HG03571 (cell line): ENCODE data around the gene CTXND2.
"Not testable (repeated sequence)": the region's sequence is repeated elsewhere in the genome, so short reads cannot be mapped to it uniquely, and the experiment has no call there.

Source experiments
- ATAC-seq: cut with Tn5 transposase; IDR thresholded peaks from one replicate; pipeline ENCODE4 v1.9.1; 2021; ENCODE audit not compliant: unreplicated experiment

Gene CTXND2

GRCh38 chr1:150888727-150889126 lies 1.8 kb downstream of the CTXND2 start:
- ATAC-seq, result no peak

GRCh38 chr1:150890033-150890416 lies 3.1 kb downstream of the CTXND2 start:
- ATAC-seq, result peak; percentile 47

- ATAC-seq, result no peak
These were observed 6.5 kb downstream of the CTXND2 start for GRCh38 chr1:150893336-150893913.

- ATAC-seq, result no peak
These were observed 8.7 kb downstream of the CTXND2 start for GRCh38 chr1:150895618-150896017.

- ATAC-seq, result not testable (repeated sequence)
These were observed 12.9 kb downstream of the CTXND2 start for GRCh38 chr1:150899795-150900194.

GRCh38 chr1:150902346-150902745 lies 15.4 kb downstream of the CTXND2 start:
- ATAC-seq, result no peak

DNA sequence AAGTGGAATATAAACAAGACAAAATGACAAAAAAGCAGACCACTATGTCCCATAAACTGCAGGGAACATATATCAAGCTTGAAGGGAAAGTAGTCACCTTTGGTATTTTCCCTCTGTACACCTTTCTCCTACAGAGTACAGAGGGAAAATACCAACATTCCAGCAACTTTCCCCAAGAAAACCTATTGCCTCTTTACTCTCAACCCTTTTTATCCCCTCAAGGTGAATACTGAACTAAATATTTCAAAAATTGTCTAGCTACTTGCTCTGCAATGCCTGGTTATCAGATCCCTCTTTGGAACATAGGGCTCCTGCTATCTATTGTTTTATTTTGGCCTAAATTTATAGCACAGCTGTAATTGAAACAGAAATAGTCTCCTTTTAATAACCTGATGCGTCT lies 15.8 kb downstream of the CTXND2 start:
- ATAC-seq, result no peak

- no peak for ATAC-seq
These were observed 18.4 kb downstream of the CTXND2 start for GRCh38 chr1:150905301-150905700.

DNA sequence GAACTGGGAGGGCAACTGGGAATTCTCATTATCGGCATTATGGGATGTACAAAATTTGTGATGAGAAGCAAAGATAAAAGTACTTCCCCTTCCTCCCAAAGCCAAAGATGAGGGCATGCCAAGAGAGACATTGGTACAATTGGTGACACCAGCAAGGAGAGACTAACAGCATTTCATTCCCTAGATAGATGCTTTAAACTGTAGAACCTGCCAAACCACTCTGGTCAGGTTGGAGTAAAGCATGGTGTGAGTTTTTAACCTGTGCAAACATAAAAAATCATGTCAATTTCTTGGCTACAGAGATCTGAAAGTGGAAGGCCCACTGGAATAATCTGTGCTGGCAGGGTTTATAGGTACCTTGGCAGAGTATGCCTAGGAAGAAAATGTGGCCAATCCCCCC lies 19.4 kb downstream of the CTXND2 start:
- ATAC-seq, result no peak

DNA sequence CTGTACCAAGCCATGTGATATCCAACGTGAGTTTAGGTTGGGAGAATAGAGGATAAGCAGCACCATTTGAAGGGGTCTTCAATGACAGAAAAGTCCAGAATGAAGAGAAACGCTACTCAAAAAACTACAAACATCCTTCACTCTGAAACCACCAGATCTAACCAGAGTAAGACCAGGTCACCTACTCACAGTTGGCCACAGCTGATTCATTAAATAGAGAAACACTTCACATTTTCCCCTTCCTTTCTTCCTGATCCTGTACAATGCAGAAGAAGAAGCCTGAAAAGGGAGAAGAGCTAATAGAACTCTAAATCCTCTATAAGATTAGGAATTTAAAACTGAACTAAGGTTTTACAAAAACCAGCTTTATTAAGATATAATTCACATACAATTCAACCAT lies 19.9 kb downstream of the CTXND2 start:
- ATAC-seq, result no peak

DNA sequence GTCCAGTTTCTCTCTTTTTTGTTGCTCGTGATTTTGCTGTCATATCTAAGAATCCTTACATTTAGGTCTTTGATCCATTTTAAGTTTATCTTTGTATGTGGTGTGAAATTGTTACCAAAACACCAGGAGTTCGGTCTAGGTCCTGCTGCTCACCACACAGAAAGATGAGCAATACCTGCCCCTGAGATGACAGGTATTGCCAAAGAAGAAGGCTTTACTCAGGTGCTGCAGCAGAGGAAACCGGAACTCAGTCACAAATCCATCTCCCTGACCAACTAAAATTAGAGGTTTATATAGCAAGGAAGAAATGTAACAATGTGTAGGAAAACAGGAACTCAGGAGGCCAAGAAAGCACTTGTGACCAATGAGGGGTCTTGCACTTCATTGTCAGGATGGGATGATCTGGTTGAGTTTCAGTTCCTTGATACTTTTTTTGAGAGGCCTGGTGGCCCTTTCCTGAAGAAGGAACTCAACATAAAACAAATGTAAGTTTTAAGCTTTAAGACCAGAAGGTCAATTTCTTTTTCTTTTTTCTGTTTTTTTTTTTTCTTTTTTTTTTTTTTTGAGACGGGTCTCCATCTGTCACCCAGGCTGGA lies 22.7 kb downstream of the CTXND2 start:
- no peak for ATAC-seq

GRCh38 chr1:150912623-150913022 lies 25.7 kb downstream of the CTXND2 start:
- ATAC-seq, result no peak

GRCh38 chr1:150917387-150917786 lies 30.5 kb downstream of the CTXND2 start:
- ATAC-seq, result no peak

- ATAC-seq, result peak; percentile 51
These were observed 35.6 kb downstream of the CTXND2 start for GRCh38 chr1:150922519-150922975.

DNA sequence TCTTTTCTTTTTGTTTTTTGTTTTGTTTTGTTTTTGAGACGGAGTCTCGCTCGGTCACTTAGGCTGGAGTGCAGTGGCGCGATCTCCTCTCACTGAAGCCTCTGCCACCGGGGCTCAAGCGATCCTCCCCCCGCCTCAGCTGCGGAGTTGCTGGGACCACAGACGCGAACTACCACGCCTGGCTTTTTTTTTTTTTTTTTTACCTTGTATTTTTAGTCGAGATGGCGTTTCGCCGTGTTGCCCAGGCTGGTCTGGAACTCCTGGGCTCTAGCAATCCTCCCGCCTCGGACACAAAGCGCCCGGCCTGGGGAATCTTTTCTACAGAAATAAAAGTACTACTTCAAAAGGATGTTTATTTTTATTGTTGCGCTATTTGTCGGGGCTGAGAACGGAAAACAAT lies 38.1 kb downstream of the CTXND2 start:
- ATAC-seq, result no peak

GRCh38 chr1:150926097-150926741 lies 39.3 kb downstream of the CTXND2 start, which contains the start of gene SETDB1:
Gene SETDB1, plus strand, starts transcription at chr1:150926363. Its CDS starts 1,352 bp downstream, at chr1:150927715.
- peak; percentile 85 for ATAC-seq

DNA sequence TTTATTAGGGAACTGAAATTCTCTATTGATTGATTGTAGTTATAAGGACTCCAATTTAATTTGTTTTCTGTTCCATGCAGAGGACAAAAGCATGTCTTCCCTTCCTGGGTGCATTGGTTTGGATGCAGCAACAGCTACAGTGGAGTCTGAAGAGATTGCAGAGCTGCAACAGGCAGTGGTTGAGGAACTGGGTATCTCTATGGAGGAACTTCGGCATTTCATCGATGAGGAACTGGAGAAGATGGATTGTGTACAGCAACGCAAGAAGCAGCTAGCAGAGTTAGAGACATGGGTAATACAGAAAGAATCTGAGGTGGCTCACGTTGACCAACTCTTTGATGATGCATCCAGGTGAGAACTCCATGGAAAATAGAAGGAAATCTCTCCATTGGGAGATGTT lies 40.7 kb downstream of the CTXND2 start:
- ATAC-seq, result no peak

- ATAC-seq, result no peak
These were observed 41.4 kb downstream of the CTXND2 start for GRCh38 chr1:150928286-150928685.

- ATAC-seq, result not testable (repeated sequence)
These were observed 41.8 kb downstream of the CTXND2 start for GRCh38 chr1:150928775-150929174.

GRCh38 chr1:150931773-150932172 lies 44.8 kb downstream of the CTXND2 start:
- ATAC-seq, result no peak

GRCh38 chr1:150944856-150945255 lies 57.9 kb downstream of the CTXND2 start:
- no peak for ATAC-seq

DNA sequence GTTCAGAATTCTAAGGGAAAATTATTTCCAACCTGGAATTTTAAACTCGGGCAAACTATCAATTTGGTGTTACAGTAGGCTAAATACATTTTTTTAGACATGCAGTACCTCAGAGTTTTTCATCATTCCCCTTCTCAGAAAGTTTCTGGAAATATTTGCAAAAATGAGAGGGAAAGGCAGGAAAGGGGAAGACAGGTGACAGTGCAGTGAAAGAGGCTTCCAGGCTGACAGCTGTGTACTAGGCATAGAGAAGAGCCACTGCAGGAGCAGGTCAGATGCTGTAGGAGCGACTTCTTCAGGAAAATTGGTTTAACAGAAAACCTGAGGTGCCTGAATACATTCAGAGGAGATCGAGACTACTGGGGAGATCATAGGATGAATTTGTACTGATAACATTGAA lies 67.8 kb downstream of the CTXND2 start:
- ATAC-seq, result no peak
